OCI-LY1 (cell line): ENCODE measurements around the gene DCST1.

ENCODE experiments used
- EZH2 ChIP-seq: fragments of 200-600 bp; sonication (generic), shearing (Covaris generic); IDR thresholded peaks from 2 replicates; pipeline ENCODE4 v1.8.0; 2017; ENCODE audit warnings: borderline replicate concordance, mixed run types, mild to moderate bottlenecking, antibody characterized with exemption, low read length, moderate library complexity, mixed read lengths
- TF ChIP-seq, protein P1 (sequence below): fragments of 200-600 bp; sonication (generic), shearing (Covaris generic); IDR thresholded peaks from 2 replicates; pipeline ENCODE4 v1.5.1; 2017; ENCODE audit warnings: mild to moderate bottlenecking, antibody characterized with exemption, low read length, moderate library complexity, mixed read lengths

DNA sequence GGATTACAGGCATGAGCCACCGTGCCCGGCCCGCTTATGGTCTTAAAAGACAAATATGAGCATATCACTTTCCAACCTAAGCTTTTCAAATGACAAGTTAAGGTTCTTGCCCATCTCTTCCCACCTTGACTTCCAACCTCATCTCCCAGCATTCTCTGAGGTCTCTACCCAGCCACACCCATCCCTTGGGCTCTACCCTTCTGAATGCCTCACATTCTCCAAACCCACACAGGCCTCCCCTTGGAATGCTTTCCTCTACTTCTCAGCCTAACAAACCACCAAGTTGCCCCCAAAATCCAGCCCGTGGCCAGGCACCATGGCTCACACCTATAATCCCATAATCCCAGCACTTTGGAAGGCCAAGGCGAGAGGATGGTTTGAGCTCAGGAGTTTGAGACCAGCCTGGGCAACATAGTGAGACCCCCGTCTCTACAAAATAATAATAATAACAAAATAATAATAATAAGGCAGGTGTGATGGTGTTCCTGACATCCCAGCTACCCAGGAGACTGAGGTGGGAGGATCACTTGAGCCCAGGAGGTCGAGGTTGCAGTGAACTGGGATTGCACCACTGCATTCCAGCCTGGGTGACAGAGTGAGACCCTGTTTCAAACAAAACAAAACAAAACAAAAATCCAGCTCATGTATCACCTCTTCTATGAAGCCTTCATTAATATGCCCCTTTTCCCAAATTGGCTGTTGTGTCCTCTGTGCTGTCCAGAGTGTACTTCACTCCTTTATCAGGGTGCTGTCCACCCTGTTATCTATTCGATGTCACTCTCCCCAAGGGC is 11.3 kb upstream of the DCST1 start:
- TF ChIP-seq, protein P1, sequence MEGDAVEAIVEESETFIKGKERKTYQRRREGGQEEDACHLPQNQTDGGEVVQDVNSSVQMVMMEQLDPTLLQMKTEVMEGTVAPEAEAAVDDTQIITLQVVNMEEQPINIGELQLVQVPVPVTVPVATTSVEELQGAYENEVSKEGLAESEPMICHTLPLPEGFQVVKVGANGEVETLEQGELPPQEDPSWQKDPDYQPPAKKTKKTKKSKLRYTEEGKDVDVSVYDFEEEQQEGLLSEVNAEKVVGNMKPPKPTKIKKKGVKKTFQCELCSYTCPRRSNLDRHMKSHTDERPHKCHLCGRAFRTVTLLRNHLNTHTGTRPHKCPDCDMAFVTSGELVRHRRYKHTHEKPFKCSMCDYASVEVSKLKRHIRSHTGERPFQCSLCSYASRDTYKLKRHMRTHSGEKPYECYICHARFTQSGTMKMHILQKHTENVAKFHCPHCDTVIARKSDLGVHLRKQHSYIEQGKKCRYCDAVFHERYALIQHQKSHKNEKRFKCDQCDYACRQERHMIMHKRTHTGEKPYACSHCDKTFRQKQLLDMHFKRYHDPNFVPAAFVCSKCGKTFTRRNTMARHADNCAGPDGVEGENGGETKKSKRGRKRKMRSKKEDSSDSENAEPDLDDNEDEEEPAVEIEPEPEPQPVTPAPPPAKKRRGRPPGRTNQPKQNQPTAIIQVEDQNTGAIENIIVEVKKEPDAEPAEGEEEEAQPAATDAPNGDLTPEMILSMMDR, result no peak
- no peak for TF ChIP-seq EZH2
